Natural killer cell treated with Interleukin-12 subunit alpha and Interleukin-12 subunit beta and Interleukin-15 and Interleukin-18, amount 100 ng/mL, for 72 hours (primary cell): ENCODE measurements around the gene HSPBP1. TPM values are rescaled to one million over a fixed set of nuclear protein-coding genes. Genes with fewer than 3 reads are reported as not detected.

Experiments
- ATAC-seq, 2 donors: fragments of 150-1000 bp; cut with Tn5 transposase in 1 of 2; sonication (Bioruptor Pico), chemical (Tn5 transposase) in 1 of 2; 2 replicates each; pipeline ENCODE4 v1.10.0; 2021
- DNase-seq: peaks from one replicate; pipeline ENCODE4 v3.0.0; 2022; ENCODE audit warnings: low spot score
- H3K27ac Mint-ChIP-seq, 2 donors: 1 replicate in 1 of 2; 2 replicates in 1 of 2; pipeline ENCODE4 v1.8.0; 2022; ENCODE audit warnings: mixed read lengths in 2 of 2, mild to moderate bottlenecking in 1 of 2, moderate library complexity in 1 of 2
- H3K27me3 Mint-ChIP-seq, 2 donors: 1 replicate in 1 of 2; 2 replicates in 1 of 2; pipeline ENCODE4 v1.8.0; 2022; ENCODE audit warnings: mixed read lengths in 2 of 2
- H3K36me3 Mint-ChIP-seq: one replicate; pipeline ENCODE4 v1.8.0; 2022; ENCODE audit warnings: mixed read lengths
- H3K4me1 Mint-ChIP-seq, 2 donors: 1 replicate in 1 of 2; 2 replicates in 1 of 2; pipeline ENCODE4 v1.8.0; 2022; ENCODE audit warnings: low read depth in 2 of 2, mixed read lengths in 2 of 2, mild to moderate bottlenecking in 1 of 2
- H3K4me3 Mint-ChIP-seq: one replicate; pipeline ENCODE4 v1.8.0; 2022; ENCODE audit warnings: mixed read lengths
- H3K9me3 Mint-ChIP-seq: 2 replicates; pipeline ENCODE4 v1.8.0; 2022; ENCODE audit warnings: mixed read lengths
- total RNA-seq, 2 donors: library from RNA; stranded (reverse); gene quantifications; one replicate each; pipeline ENCODE4 v1.2.3, GENCODE V29; 2022

HSPBP1 gene
- total RNA-seq, 2 donors from 2014 or later: 38.2 to 53.1 TPM

- ATAC-seq: no peak
- Mint-ChIP-seq H3K27ac (no peak overlapping the region), H3K4me1 (peaks cover 0 to 10% of the 10 kb centered on the region in 2 donors), H3K36me3 (no peaks in the 10 kb centered on the region), H3K27me3 (no peaks in the 10 kb centered on the region), H3K4me3 (no peak overlapping the region), H3K9me3 (no peaks in the 10 kb centered on the region)
- DNase-seq: no peak
Measured at GRCh38 chr19:55299991-55300390, 20.1 kb upstream of the HSPBP1 start.

- peaks cover 0 to 10% of the 10 kb centered on the region in 2 donors for H3K4me1 Mint-ChIP-seq
- no peak overlapping the region for H3K4me3 Mint-ChIP-seq
- no peak overlapping the region for H3K27ac Mint-ChIP-seq
- ATAC-seq (no peak), DNase-seq (no peak)
- H3K9me3 Mint-ChIP-seq: no peaks in the 10 kb centered on the region
- no peaks in the 10 kb centered on the region for H3K36me3 Mint-ChIP-seq
- H3K27me3 Mint-ChIP-seq: no peaks in the 10 kb centered on the region
Measured at GRCh38 chr19:55297267-55297666, 17.4 kb upstream of the HSPBP1 start.

GRCh38 chr19:55289117-55289796 is 9.3 kb upstream of the HSPBP1 start:
- no peak for DNase-seq
- Mint-ChIP-seq H3K4me1 (peaks cover 0 to 4% of the 10 kb centered on the region in 2 donors), H3K9me3 (no peaks in the 10 kb centered on the region), H3K36me3 (no peaks in the 10 kb centered on the region), H3K27me3 (no peaks in the 10 kb centered on the region), H3K27ac (no peak overlapping the region), H3K4me3 (no peak overlapping the region)
- no peak for ATAC-seq

GRCh38 chr19:55287361-55288079 is 7.6 kb upstream of the HSPBP1 start:
- Mint-ChIP-seq H3K27me3 (peaks cover 0 to 3% of the 10 kb centered on the region in 2 donors), H3K4me3 (no peak overlapping the region), H3K4me1 (peaks cover 6 to 12% of the 10 kb centered on the region in 2 donors), H3K36me3 (no peaks in the 10 kb centered on the region), H3K27ac (no peak overlapping the region), H3K9me3 (no peaks in the 10 kb centered on the region)
- DNase-seq: no peak
- ATAC-seq: peak; percentile 22 to 55

- DNase-seq: no peak
- peak overlapping the region; percentile 22 for H3K4me3 Mint-ChIP-seq
- H3K36me3 Mint-ChIP-seq: no peaks in the 10 kb centered on the region
- peak overlapping the region; percentile 44 to 63 for H3K27ac Mint-ChIP-seq
- H3K27me3 Mint-ChIP-seq: peaks cover 0 to 3% of the 10 kb centered on the region in 2 donors
- no peaks in the 10 kb centered on the region for H3K9me3 Mint-ChIP-seq
- no peak for ATAC-seq
- peaks cover 18 to 19% of the 10 kb centered on the region in 2 donors for H3K4me1 Mint-ChIP-seq
Measured at GRCh38 chr19:55285229-55285890, 5.5 kb upstream of the HSPBP1 start.

GRCh38 chr19:55284405-55285058 is 4.6 kb upstream of the HSPBP1 start:
- no peak for ATAC-seq
- peak overlapping the region; percentile 22 for H3K4me3 Mint-ChIP-seq

GRCh38 chr19:55283548-55284377 is 3.9 kb upstream of the HSPBP1 start, which contains the start of gene BRSK1:
Gene BRSK1 (plus strand): TSS chr19:55283997. CDS start chr19:55284443, 446 bp downstream.
- Mint-ChIP-seq H3K27me3 (peaks cover 0 to 3% of the 10 kb centered on the region in 2 donors), H3K4me3 (peak within 1 kb of the TSS; percentile 54), H3K27ac (peak within 1 kb of the TSS; percentile 57 to 72), H3K36me3 (no peaks in the 10 kb centered on the region), H3K9me3 (no peaks in the 10 kb centered on the region), H3K4me1 (peaks cover 27 to 31% of the 10 kb centered on the region in 2 donors)
- no peak for DNase-seq
- ATAC-seq: no peak

More at GRCh38 chr19:55284405-55285058, 4.6 kb upstream of the HSPBP1 start:
- Mint-ChIP-seq H3K27me3 (peaks cover 0 to 3% of the 10 kb centered on the region in 2 donors), H3K9me3 (no peaks in the 10 kb centered on the region), H3K27ac (peak overlapping the region; percentile 44 to 63), H3K36me3 (no peaks in the 10 kb centered on the region), H3K4me1 (peaks cover 25% of the 10 kb centered on the region in 2 donors)
- DNase-seq: no peak

- Mint-ChIP-seq H3K27me3 (peaks cover 0 to 3% of the 10 kb centered on the region in 2 donors), H3K27ac (peak overlapping the region; percentile 81 to 92), H3K9me3 (no peaks in the 10 kb centered on the region), H3K4me3 (peak overlapping the region; percentile 87), H3K36me3 (no peaks in the 10 kb centered on the region), H3K4me1 (peaks cover 42 to 46% of the 10 kb centered on the region in 2 donors)
- DNase-seq (no peak), ATAC-seq (no peak)
Measured at GRCh38 chr19:55279340-55279739, 570 bp downstream of the HSPBP1 start.

- H3K36me3 Mint-ChIP-seq: no peaks in the 10 kb centered on the region
- peaks cover 0 to 2% of the 10 kb centered on the region in 2 donors for H3K27me3 Mint-ChIP-seq
- ATAC-seq: no peak
- H3K4me1 Mint-ChIP-seq: peaks cover 40 to 43% of the 10 kb centered on the region in 2 donors
- no peaks in the 10 kb centered on the region for H3K9me3 Mint-ChIP-seq
- no peak for DNase-seq
- H3K4me3 Mint-ChIP-seq: peak overlapping the region; percentile 87
- peak overlapping the region; percentile 29 to 81 for H3K27ac Mint-ChIP-seq
Measured at GRCh38 chr19:55278391-55279135, 1.3 kb downstream of the HSPBP1 start.

GRCh38 chr19:55277494-55277893 is 2.4 kb downstream of the HSPBP1 start:
- H3K27ac Mint-ChIP-seq: peak overlapping the region; percentile 29 to 81
- H3K27me3 Mint-ChIP-seq: no peaks in the 10 kb centered on the region
- DNase-seq: no peak
- no peak for ATAC-seq
- H3K4me3 Mint-ChIP-seq: peak overlapping the region; percentile 64
- no peaks in the 10 kb centered on the region for H3K36me3 Mint-ChIP-seq
- peaks cover 33 to 40% of the 10 kb centered on the region in 2 donors for H3K4me1 Mint-ChIP-seq
- H3K9me3 Mint-ChIP-seq: no peaks in the 10 kb centered on the region

GRCh38 chr19:55276720-55277430 is 3.0 kb downstream of the HSPBP1 start:
- ATAC-seq (no peak), DNase-seq (no peak)
- Mint-ChIP-seq H3K27ac (peak overlapping the region; percentile 29 to 81), H3K4me1 (peaks cover 33 to 40% of the 10 kb centered on the region in 2 donors), H3K9me3 (no peaks in the 10 kb centered on the region), H3K4me3 (peak overlapping the region; percentile 64), H3K36me3 (peaks cover 5% of the 10 kb centered on the region), H3K27me3 (no peaks in the 10 kb centered on the region)
